Keratinocyte (primary cell): ENCODE data around the gene ASCL4.

Source experiments
- CTCF ChIP-seq, 3 experiments: IDR thresholded peaks in 1 of 3; conservative IDR thresholded peaks in 1 of 3; optimal IDR thresholded peaks in 1 of 3; 2 replicates in 2 of 3; 3 replicates in 1 of 3; pipeline versions ENCODE3 to v1.5.1; 2011; ENCODE audit warnings: low read length in 3 of 3, mild to moderate bottlenecking in 3 of 3, moderate library complexity in 2 of 3, control low read depth in 1 of 3, inconsistent platforms in 1 of 3; ENCODE audit not compliant: insufficient read depth in 2 of 3; ENCODE audit errors: extremely low read depth in 1 of 3
- EZH2 ChIP-seq: IDR thresholded peaks from one replicate; pipeline ENCODE4 v1.6.1; 2012; ENCODE audit warnings: inconsistent platforms, mild to moderate bottlenecking, low read length, moderate library complexity

DNA sequence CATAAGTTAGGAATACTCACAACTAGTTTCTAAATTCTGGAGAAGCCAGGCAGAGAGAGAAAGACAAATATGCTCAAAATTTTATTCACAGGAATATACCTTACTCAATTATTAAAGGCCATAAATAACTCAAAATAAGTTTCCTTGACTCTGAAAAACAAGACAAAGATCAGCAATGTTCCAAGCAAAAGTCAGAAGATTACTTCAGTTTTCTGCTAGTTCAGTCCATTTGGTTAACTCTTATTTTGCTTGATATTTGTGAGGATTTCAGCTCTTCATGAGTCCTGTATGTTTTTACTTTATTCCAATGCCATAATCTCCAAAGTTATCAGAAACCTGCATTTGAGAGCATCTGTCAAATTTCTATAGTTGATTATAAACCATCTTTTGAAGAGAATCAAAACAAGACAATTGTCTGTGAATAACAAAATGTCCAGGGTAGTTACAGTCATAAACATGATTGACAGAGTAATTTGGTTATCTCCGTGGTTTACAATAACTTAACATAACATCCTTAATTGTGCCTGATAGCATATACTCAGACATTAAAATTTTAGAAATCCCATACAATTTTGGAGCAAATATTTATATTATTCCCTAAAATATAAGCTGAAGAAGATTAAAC, 17.1 kb downstream of the ASCL4 start:
- TF ChIP-seq CTCF (optimal IDR thresholded peaks at IDR 0.05 in 1 of 3, IDR thresholded peaks at IDR 0.05 in 1 of 3, conservative IDR thresholded peaks at IDR 0.05 in 1 of 3; ENCODE audit: extremely low read depth in 1 of 3, insufficient read depth in 2 of 3, low read length in 3 of 3) (no peak), EZH2 (no peak)
